ENCODE measurements around the gene DLGAP1.

The DLGAP1 gene

GRCh38 chr18:4241090-4241617 is 214.0 kb downstream of the DLGAP1 start:
- DNase-seq (ENCODE audit: low read depth in 2 of 2): no peak

- no peak for DNase-seq (ENCODE audit: low read depth in 2 of 2)
Observed at GRCh38 chr18:4238966-4239365, 216.1 kb downstream of the DLGAP1 start.

- DNase-seq (ENCODE audit: low read depth in 2 of 2): no peak
Observed at GRCh38 chr18:4237664-4238041, 217.5 kb downstream of the DLGAP1 start.

- no peak for DNase-seq (ENCODE audit: low read depth in 2 of 2)
Observed at GRCh38 chr18:4236940-4237663, 218.0 kb downstream of the DLGAP1 start.

- no peak for DNase-seq (ENCODE audit: low read depth in 2 of 2)
Observed at GRCh38 chr18:4233468-4233867, 221.6 kb downstream of the DLGAP1 start.

GRCh38 chr18:4232656-4233055 is 222.5 kb downstream of the DLGAP1 start:
- no peak for DNase-seq (ENCODE audit: low read depth in 2 of 2)

- no peak for DNase-seq (ENCODE audit: low read depth in 2 of 2)
Observed at GRCh38 chr18:4231260-4231659, 223.8 kb downstream of the DLGAP1 start.

- DNase-seq (ENCODE audit: low read depth in 2 of 2): no peak
Observed at GRCh38 chr18:4230450-4231168, 224.5 kb downstream of the DLGAP1 start.

- DNase-seq (ENCODE audit: low read depth in 2 of 2): no peak
Observed at GRCh38 chr18:4224031-4224704, 230.9 kb downstream of the DLGAP1 start.

GRCh38 chr18:4211111-4211837 is 243.8 kb downstream of the DLGAP1 start:
- no peak for DNase-seq (ENCODE audit: low read depth in 2 of 2)

- DNase-seq (ENCODE audit: low read depth in 2 of 2): no peak
Observed at GRCh38 chr18:4208366-4208765, 246.7 kb downstream of the DLGAP1 start.

- no peak for DNase-seq (ENCODE audit: low read depth in 2 of 2)
Observed at GRCh38 chr18:4207383-4207985, 247.6 kb downstream of the DLGAP1 start.

GRCh38 chr18:4204438-4204720 is 250.7 kb downstream of the DLGAP1 start:
- DNase-seq (ENCODE audit: low read depth in 2 of 2): no peak

- DNase-seq (ENCODE audit: low read depth in 2 of 2): no peak
Observed at GRCh38 chr18:4203568-4204437, 251.3 kb downstream of the DLGAP1 start.

GRCh38 chr18:4200399-4200798 is 254.7 kb downstream of the DLGAP1 start:
- DNase-seq (ENCODE audit: low read depth in 2 of 2): no peak

- no peak for DNase-seq (ENCODE audit: low read depth in 2 of 2)
Observed at GRCh38 chr18:4198956-4199355, 256.2 kb downstream of the DLGAP1 start.

GRCh38 chr18:4196351-4196750 is 258.8 kb downstream of the DLGAP1 start:
- DNase-seq (ENCODE audit: low read depth in 2 of 2): no peak

- no peak for DNase-seq (ENCODE audit: low read depth in 2 of 2)
Observed at GRCh38 chr18:4193086-4193485, 262.0 kb downstream of the DLGAP1 start.

- DNase-seq (ENCODE audit: low read depth in 2 of 2): no peak
Observed at GRCh38 chr18:4181882-4182568, 273.1 kb downstream of the DLGAP1 start.

- no peak for DNase-seq (ENCODE audit: low read depth in 2 of 2)
Observed at GRCh38 chr18:4181086-4181485, 274.0 kb downstream of the DLGAP1 start.

All from stimulated activated CD4-positive, alpha-beta T cell treated with anti-CD3 and anti-CD28 coated beads, Interleukin-15, amount 100 ng/mL, for 48 hours (primary cell).